Measurements from ENCODE around the gene SSH3. TPM values are rescaled to one million over a fixed set of nuclear protein-coding genes. Genes with fewer than 3 reads are reported as not detected.

Gene SSH3
- total RNA-seq, 2 experiments from 2014 or later = 9.2 to 18.5 TPM

GRCh38 chr11:67312187-67313021 lies 9.1 kb downstream of the SSH3 start:
- BruUV-seq (replicated peaks) = no TSS peak
- intact Hi-C loops (cut with micrococcal nuclease; ENCODE audit: unreplicated experiment) = no loop called here
- no peak overlapping the region for H3K27ac ChIP-seq (ENCODE audit: low read depth, low read length, poor library complexity, severe bottlenecking)
- H3K4me3 ChIP-seq (ENCODE audit: low read depth, low read length, poor library complexity, severe bottlenecking) = no peak overlapping the region
- H3K4me2 ChIP-seq (ENCODE audit: low read length) = no peak overlapping the region
- H3K36me3 ChIP-seq (ENCODE audit: insufficient read depth, low read length) = peaks cover 34% of the 10 kb centered on the region
- no peak overlapping the region for H2AFZ ChIP-seq (ENCODE audit: low read length)
- no peaks in the 10 kb centered on the region for H4K20me1 ChIP-seq (ENCODE audit: insufficient read depth, low read length)
- no peaks in the 10 kb centered on the region for H3K9me2 ChIP-seq (ENCODE audit: insufficient read depth, low read length)
- H3K4me1 ChIP-seq (ENCODE audit: insufficient read depth, low read length, poor library complexity, severe bottlenecking) = peaks cover 4% of the 10 kb centered on the region
- no peaks in the 10 kb centered on the region for H3K9me3 ChIP-seq (ENCODE audit: low read length)
- CTCF ChIA-PET (ENCODE audit: unreplicated experiment) = no interaction called here
- no peak for TF ChIP-seq CTCF (conservative IDR thresholded peaks at IDR 0.05; ENCODE audit: low read length)
- TF ChIP-seq EZH2phosphoT487 (IDR thresholded peaks at IDR 0.05; ENCODE audit: borderline replicate concordance, low read depth, low read length) = no peak
- DNase-seq (ENCODE audit: low spot score) = no peak
- POLR2A ChIA-PET = no interaction called here
- no peaks in the 10 kb centered on the region for H3K79me2 ChIP-seq (ENCODE audit: insufficient read depth, low read depth, low read length)

- Histone ChIP-seq H3K4me3 (ENCODE audit: low read depth, low read length, poor library complexity, severe bottlenecking) (no peak overlapping the region), H3K79me2 (ENCODE audit: insufficient read depth, low read depth, low read length) (no peaks in the 10 kb centered on the region), H2AFZ (ENCODE audit: low read length) (no peak overlapping the region), H3K4me2 (ENCODE audit: low read length) (no peak overlapping the region), H3K27ac (ENCODE audit: low read depth, low read length, poor library complexity, severe bottlenecking) (no peak overlapping the region), H3K4me1 (ENCODE audit: insufficient read depth, low read length, poor library complexity, severe bottlenecking) (peaks cover 8% of the 10 kb centered on the region), H3K36me3 (ENCODE audit: insufficient read depth, low read length) (peaks cover 26% of the 10 kb centered on the region), H3K9me3 (ENCODE audit: low read length) (no peaks in the 10 kb centered on the region), H3K9me2 (ENCODE audit: insufficient read depth, low read length) (no peaks in the 10 kb centered on the region), H4K20me1 (ENCODE audit: insufficient read depth, low read length) (no peaks in the 10 kb centered on the region)
- BruUV-seq (replicated peaks) = no TSS peak
- DNase-seq (ENCODE audit: low spot score) = no peak
- POLR2A ChIA-PET = no interaction called here
- intact Hi-C loops (cut with micrococcal nuclease; ENCODE audit: unreplicated experiment) = no loop called here
- CTCF ChIA-PET (ENCODE audit: unreplicated experiment) = no interaction called here
- TF ChIP-seq CTCF (conservative IDR thresholded peaks at IDR 0.05; ENCODE audit: low read length) (no peak), EZH2phosphoT487 (IDR thresholded peaks at IDR 0.05; ENCODE audit: borderline replicate concordance, low read depth, low read length) (no peak)
These were observed 10.0 kb downstream of the SSH3 start for GRCh38 chr11:67313125-67313890.

All from OCI-LY7 (cell line).